SK-N-SH treated with all-trans-retinoic acid at 6 μM for 48 hours (cell line): ENCODE data around the gene LRRC7.

Source experiments
- ARNTL ChIP-seq: fragments of 450-650 bp; formaldehyde crosslinking; IDR thresholded peaks from 2 replicates; pipeline ENCODE4 v1.5.0; 2020; ENCODE audit warnings: low read depth, mild to moderate bottlenecking, moderate library complexity, borderline replicate concordance
- CREB5 ChIP-seq: fragments of 250-450 bp; sonication (Bioruptor Pico); IDR thresholded peaks from 2 replicates; pipeline ENCODE4 v1.5.1; 2020; ENCODE audit warnings: low read depth, mild to moderate bottlenecking, moderate library complexity
- CSDC2 ChIP-seq: fragments of 250-450 bp; sonication (Bioruptor Pico); IDR thresholded peaks from 2 replicates; pipeline ENCODE4 v1.5.0; 2020; ENCODE audit warnings: mild to moderate bottlenecking, moderate library complexity
- CSRNP3 ChIP-seq: fragments of 250-450 bp; sonication (Bioruptor Pico); IDR thresholded peaks from 2 replicates; pipeline ENCODE4 v1.5.1; 2021; ENCODE audit warnings: mild to moderate bottlenecking, moderate library complexity
- ESRRG ChIP-seq: fragments of 250-450 bp; sonication (Bioruptor Pico); IDR thresholded peaks from 2 replicates; pipeline ENCODE4 v1.6.1; 2021; ENCODE audit warnings: mild to moderate bottlenecking
- ISL1 ChIP-seq: fragments of 250-450 bp; sonication (Bioruptor Pico); IDR thresholded peaks from 2 replicates; pipeline ENCODE4 v2.1.2; 2022; ENCODE audit warnings: mild to moderate bottlenecking, moderate library complexity
- PATZ1 ChIP-seq: fragments of 250-450 bp; sonication (Bioruptor Pico); IDR thresholded peaks from 2 replicates; pipeline ENCODE4 v1.8.0; 2020; ENCODE audit warnings: mild to moderate bottlenecking, moderate library complexity, borderline replicate concordance
- TCF4 ChIP-seq: fragments of 250-450 bp; sonication (Bioruptor Pico); IDR thresholded peaks from 2 replicates; pipeline ENCODE4 v1.8.0; 2021; ENCODE audit warnings: mild to moderate bottlenecking, moderate library complexity, borderline replicate concordance
- ZFP30 ChIP-seq: fragments of 450-650 bp; formaldehyde crosslinking; IDR thresholded peaks from 2 replicates; pipeline ENCODE4 v1.5.0; 2022; ENCODE audit warnings: mild to moderate bottlenecking, moderate library complexity

GRCh38 chr1:69794831-69795230 is 227.1 kb downstream of the LRRC7 start:
- TF ChIP-seq ESRRG (CRISPR knock-in tag), result no peak
- no peak for TF ChIP-seq CSRNP3
- TF ChIP-seq ISL1, result no peak
- no peak for TF ChIP-seq ARNTL (CRISPR knock-in tag)
- TF ChIP-seq CREB5 (CRISPR knock-in tag), result no peak
- no peak for TF ChIP-seq PATZ1 (CRISPR knock-in tag)
- TF ChIP-seq TCF4 (CRISPR knock-in tag), result no peak
- no peak for TF ChIP-seq CSDC2 (CRISPR knock-in tag)
- no peak for TF ChIP-seq ZFP30 (CRISPR knock-in tag)
